Osteoblast (primary cell): ENCODE data around the gene LBHD2. TPM values are rescaled to one million over a fixed set of nuclear protein-coding genes. Genes with fewer than 3 reads are reported as not detected.

ENCODE experiments used
- DNase-seq: peaks from one replicate; pipeline ENCODE4 v3.0.0; 2011; ENCODE audit warnings: low spot score, mixed read lengths; ENCODE audit not compliant: insufficient read length; ENCODE audit errors: missing footprints
- H2AFZ ChIP-seq: 2 replicates; pipeline ENCODE4 v1.6.0; 2011; ENCODE audit warnings: mild to moderate bottlenecking, low read length
- H3K27ac ChIP-seq: 2 replicates; pipeline ENCODE4 v1.5.1; 2011; ENCODE audit warnings: mild to moderate bottlenecking, low read depth, low read length, moderate library complexity
- H3K27me3 ChIP-seq: 2 replicates; pipeline ENCODE4 v1.6.0; 2012; ENCODE audit warnings: mild to moderate bottlenecking, control low read depth, inconsistent platforms, low read length, moderate library complexity; ENCODE audit not compliant: insufficient read depth
- H3K36me3 ChIP-seq: 2 replicates; pipeline ENCODE4 v1.5.1; 2011; ENCODE audit warnings: mild to moderate bottlenecking, low read length, control low read depth, moderate library complexity; ENCODE audit not compliant: insufficient read depth
- H3K4me1 ChIP-seq: 2 replicates; pipeline ENCODE4 v1.5.1; 2011; ENCODE audit warnings: mild to moderate bottlenecking, low read length, control low read depth, moderate library complexity; ENCODE audit not compliant: insufficient read depth
- H3K4me2 ChIP-seq: 2 replicates; pipeline ENCODE4 v1.6.0; 2011; ENCODE audit warnings: mild to moderate bottlenecking, low read length; ENCODE audit not compliant: insufficient read depth
- H3K4me3 ChIP-seq: fragments of 200-600 bp; sonication (generic); 3 replicates; pipeline ENCODE4 v1.5.1; 2012; ENCODE audit warnings: mild to moderate bottlenecking, low read length, inconsistent platforms; ENCODE audit not compliant: insufficient read depth
- H3K79me2 ChIP-seq: 2 replicates; pipeline ENCODE4 v1.6.0; 2012; ENCODE audit warnings: mild to moderate bottlenecking, low read length, control low read depth, inconsistent platforms; ENCODE audit not compliant: insufficient read depth
- H3K9me3 ChIP-seq: 2 replicates; pipeline ENCODE4 v1.5.1; 2011; ENCODE audit warnings: low read depth, low read length, control low read depth
- H4K20me1 ChIP-seq: 2 replicates; pipeline ENCODE4 v1.6.0; 2012; ENCODE audit warnings: mild to moderate bottlenecking, low read length, control low read depth; ENCODE audit not compliant: insufficient read depth
- CTCF ChIP-seq: IDR thresholded peaks from 2 replicates; pipeline ENCODE4 v1.5.1; 2011; ENCODE audit warnings: mild to moderate bottlenecking, low read depth, low read length, moderate library complexity; ENCODE audit errors: extremely low read depth
- total RNA-seq: library from RNA; depleted of rRNA; stranded (reverse); fragments of >200 nt; gene quantifications from 2 replicates; pipeline ENCODE4 v1.2.3, GENCODE V29; 2012

The LBHD2 gene
- total RNA-seq, 1 donor: not detected

GRCh38 chr14:103068351-103069073 lies 15.5 kb upstream of the LBHD2 start:
- no peak overlapping the region for H2AFZ ChIP-seq
- H3K36me3 ChIP-seq: no peaks in the 10 kb centered on the region
- no peak for TF ChIP-seq CTCF
- no peaks in the 10 kb centered on the region for H3K27me3 ChIP-seq
- no peak overlapping the region for H3K4me2 ChIP-seq
- DNase-seq: no peak
- H3K79me2 ChIP-seq: no peaks in the 10 kb centered on the region
- no peaks in the 10 kb centered on the region for H4K20me1 ChIP-seq
- no peak overlapping the region for H3K27ac ChIP-seq
- no peak overlapping the region for H3K4me3 ChIP-seq
- no peaks in the 10 kb centered on the region for H3K9me3 ChIP-seq
- peaks cover 3% of the 10 kb centered on the region for H3K4me1 ChIP-seq

- Histone ChIP-seq H3K79me2 (no peaks in the 10 kb centered on the region), H3K9me3 (no peaks in the 10 kb centered on the region), H3K4me3 (no peak overlapping the region), H2AFZ (no peak overlapping the region), H3K36me3 (no peaks in the 10 kb centered on the region), H3K4me2 (no peak overlapping the region), H3K27ac (no peak overlapping the region), H4K20me1 (no peaks in the 10 kb centered on the region), H3K4me1 (peaks cover 8% of the 10 kb centered on the region), H3K27me3 (no peaks in the 10 kb centered on the region)
- no peak for TF ChIP-seq CTCF
- no peak for DNase-seq
These were observed 13.6 kb upstream of the LBHD2 start for GRCh38 chr14:103070263-103070885.

- peaks cover 9% of the 10 kb centered on the region for H3K4me1 ChIP-seq
- no peaks in the 10 kb centered on the region for H3K36me3 ChIP-seq
- H3K27ac ChIP-seq: no peak overlapping the region
- no peaks in the 10 kb centered on the region for H3K79me2 ChIP-seq
- peak; percentile 79 for DNase-seq
- H3K27me3 ChIP-seq: no peaks in the 10 kb centered on the region
- H2AFZ ChIP-seq: no peak overlapping the region
- H3K9me3 ChIP-seq: no peaks in the 10 kb centered on the region
- TF ChIP-seq CTCF: no peak
- H4K20me1 ChIP-seq: no peaks in the 10 kb centered on the region
- H3K4me2 ChIP-seq: no peak overlapping the region
- H3K4me3 ChIP-seq: no peak overlapping the region
These were observed 13.0 kb upstream of the LBHD2 start for GRCh38 chr14:103070971-103071542.

DNA sequence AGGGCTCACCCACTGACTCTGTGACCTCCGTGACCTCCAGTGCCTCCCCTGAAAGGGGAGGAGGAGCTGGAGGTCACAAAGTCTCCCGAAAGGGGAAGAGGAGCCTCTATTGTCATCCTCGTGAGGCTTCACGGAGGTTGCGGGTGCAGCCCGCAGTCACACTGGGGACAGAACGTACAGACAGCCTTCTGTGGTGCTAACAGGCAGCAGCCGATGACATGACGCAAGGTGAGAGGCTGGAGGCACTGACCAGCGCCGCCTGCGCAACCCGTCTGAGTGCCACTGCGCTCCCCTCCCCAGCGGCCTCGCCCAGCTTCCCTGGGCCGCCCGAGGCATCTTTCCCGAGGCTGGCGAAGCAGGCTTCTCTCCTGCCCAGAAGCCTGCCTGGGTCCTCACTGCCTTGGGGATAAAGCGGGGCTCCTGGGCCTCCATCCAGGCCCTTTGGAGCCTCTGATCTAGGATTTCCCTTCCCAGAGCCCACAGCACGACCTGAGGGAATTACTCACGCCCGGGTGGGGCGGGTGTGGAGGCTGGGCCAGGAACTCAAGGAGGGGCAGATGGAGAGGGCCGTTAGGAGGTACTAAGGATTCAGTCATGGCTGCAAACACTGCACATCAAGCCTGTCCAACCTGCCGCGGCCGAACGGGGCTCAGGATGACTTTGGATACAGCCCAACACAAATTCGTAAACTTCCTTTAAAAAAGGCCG lies 12.3 kb upstream of the LBHD2 start:
- no peaks in the 10 kb centered on the region for H3K9me3 ChIP-seq
- H4K20me1 ChIP-seq: no peaks in the 10 kb centered on the region
- DNase-seq: peak; percentile 94
- no peak for TF ChIP-seq CTCF
- no peak overlapping the region for H3K27ac ChIP-seq
- no peaks in the 10 kb centered on the region for H3K27me3 ChIP-seq
- H3K79me2 ChIP-seq: no peaks in the 10 kb centered on the region
- H3K4me3 ChIP-seq: no peak overlapping the region
- H3K4me1 ChIP-seq: peaks cover 9% of the 10 kb centered on the region
- no peak overlapping the region for H3K4me2 ChIP-seq
- no peaks in the 10 kb centered on the region for H3K36me3 ChIP-seq
- no peak overlapping the region for H2AFZ ChIP-seq
